Measurements from ENCODE around the gene NPC1L1.

Gene NPC1L1

GRCh38 chr7:44505595-44505994 lies 35.5 kb downstream of the NPC1L1 start:
- TF ChIP-seq CTCF (IDR thresholded peaks at IDR 0.05; ENCODE audit: low read depth, low read length, missing control alignments): no peak
- in situ Hi-C loops (cut with HindIII; ENCODE audit: low sequenced_read_pairs): no loop called here
- DNase-seq (ENCODE audit: low read depth): no peak
- no peak overlapping the region for H3K4me3 ChIP-seq (ENCODE audit: low read depth, low read length)

- TF ChIP-seq CTCF (IDR thresholded peaks at IDR 0.05; ENCODE audit: low read depth, low read length, missing control alignments): no peak
- in situ Hi-C loops (cut with HindIII; ENCODE audit: low sequenced_read_pairs): no loop called here
- DNase-seq (ENCODE audit: low read depth): no peak
- no peak overlapping the region for H3K4me3 ChIP-seq (ENCODE audit: low read depth, low read length)
Measured at GRCh38 chr7:44498230-44498954, 42.7 kb downstream of the NPC1L1 start.

GRCh38 chr7:44497155-44498027 lies 43.7 kb downstream of the NPC1L1 start:
- no peak for DNase-seq (ENCODE audit: low read depth)
- TF ChIP-seq CTCF (IDR thresholded peaks at IDR 0.05; ENCODE audit: low read depth, low read length, missing control alignments): no peak
- in situ Hi-C loops (cut with HindIII; ENCODE audit: low sequenced_read_pairs): no loop called here
- H3K4me3 ChIP-seq (ENCODE audit: low read depth, low read length): no peak overlapping the region

- in situ Hi-C loops (cut with HindIII; ENCODE audit: low sequenced_read_pairs): no loop called here
- no peak for DNase-seq (ENCODE audit: low read depth)
- no peak for TF ChIP-seq CTCF (IDR thresholded peaks at IDR 0.05; ENCODE audit: low read depth, low read length, missing control alignments)
- no peak overlapping the region for H3K4me3 ChIP-seq (ENCODE audit: low read depth, low read length)
Measured at GRCh38 chr7:44496385-44496784, 44.7 kb downstream of the NPC1L1 start.

- H3K4me3 ChIP-seq (ENCODE audit: low read depth, low read length): no peak overlapping the region
- no peak for TF ChIP-seq CTCF (IDR thresholded peaks at IDR 0.05; ENCODE audit: low read depth, low read length, missing control alignments)
- DNase-seq (ENCODE audit: low read depth): no peak
- in situ Hi-C loops (cut with HindIII; ENCODE audit: low sequenced_read_pairs): no loop called here
Measured at GRCh38 chr7:44494960-44495359, 46.2 kb downstream of the NPC1L1 start.

GRCh38 chr7:44491229-44491628 lies 49.9 kb downstream of the NPC1L1 start:
- TF ChIP-seq CTCF (IDR thresholded peaks at IDR 0.05; ENCODE audit: low read depth, low read length, missing control alignments): no peak
- no peak for DNase-seq (ENCODE audit: low read depth)
- peak overlapping the region; percentile 91 for H3K4me3 ChIP-seq (ENCODE audit: low read depth, low read length)
- in situ Hi-C loops (cut with HindIII; ENCODE audit: low sequenced_read_pairs): no loop called here

All from astrocyte of the cerebellum (primary cell).